Prostate gland (tissue), 2 donors: Measurements from ENCODE around the gene THBS1. TPM values are rescaled to one million over a fixed set of nuclear protein-coding genes. Genes with fewer than 3 reads are reported as not detected.

Experiments
- DNase-seq: peaks from one replicate; pipeline ENCODE4 v3.0.0-alpha.2; 2019; ENCODE audit warnings: low spot score
- H3K27ac ChIP-seq, 2 donors: fragments of 200-600 bp; sonication (generic); 2 replicates each; pipeline ENCODE4 v1.5.1; 2017 to 2019
- H3K27me3 ChIP-seq: fragments of 200-600 bp; sonication (generic); replicated peaks from 2 replicates; pipeline ENCODE4 v1.5.1; 2019; ENCODE audit not compliant: insufficient read depth
- H3K36me3 ChIP-seq, 2 donors: fragments of 200-600 bp; sonication (generic); 1 replicate in 1 of 2; 2 replicates in 1 of 2; pipeline versions ENCODE4 v1.5.1 to v1.8.1; 2017 to 2019
- H3K4me1 ChIP-seq: fragments of 200-600 bp; sonication (generic); replicated peaks from 2 replicates; pipeline ENCODE4 v1.5.1; 2019
- H3K4me3 ChIP-seq, 2 donors: fragments of 200-600 bp; sonication (generic); 2 replicates each; pipeline ENCODE4 v1.5.1; 2017 to 2019
- H3K9me3 ChIP-seq: fragments of 200-600 bp; sonication (generic); 2 replicates; pipeline ENCODE4 v1.5.1; 2017
- POLR2A ChIP-seq: fragments of 450-650 bp; IDR thresholded peaks from one replicate; pipeline ENCODE4 v1.6.1; 2016; ENCODE audit warnings: antibody characterized with exemption, mild to moderate bottlenecking
- POLR2AphosphoS5 ChIP-seq: sonication (generic); formaldehyde crosslinking; IDR thresholded peaks from one replicate; pipeline ENCODE4 v1.6.1; 2017; ENCODE audit warnings: antibody characterized with exemption
- WGBS: methylation state at CpG from one replicate; pipeline ENCODE4 v1.1.5; 2018; 5-methylcytosine and 5-hydroxymethylcytosine counted together
- intact Hi-C: fragments of 100-400 bp; cut with DNase I; formaldehyde crosslinking; loops from one replicate; pipeline ENCODE4 v1.14.2; 2022
- total RNA-seq, 2 donors: library from RNA; depleted of rRNA; stranded (reverse); fragments of >200 nt; gene quantifications; one replicate each; pipeline ENCODE4 v1.1.0, GENCODE V29; 2016
- TF ChIP-seq, protein P1 (sequence below), 4 experiments: fragments of 200-600 bp in 2 of 4; fragments of 450-650 bp in 2 of 4; sonication (generic) in 2 of 4; IDR thresholded peaks; 1 replicate in 3 of 4; 2 replicates in 1 of 4; pipeline ENCODE4 v1.5.1; 2016 to 2019; ENCODE audit warnings: antibody characterized with exemption in 4 of 4, mild to moderate bottlenecking in 2 of 4, moderate library complexity in 2 of 4

The THBS1 gene
- total RNA-seq, 2 donors from 2014 or later, result 50.1 to 95.7 TPM

- Histone ChIP-seq H3K27ac (no peak overlapping the region), H3K4me3 (no peak overlapping the region), H3K9me3 (no peaks in the 10 kb centered on the region), H3K36me3 (no peaks in the 10 kb centered on the region), H3K4me1 (no peaks in the 10 kb centered on the region), H3K27me3 (no peaks in the 10 kb centered on the region)
- WGBS, result 27% methylated on average over 3 of the region's 3 CpGs
- TF ChIP-seq, protein P1, sequence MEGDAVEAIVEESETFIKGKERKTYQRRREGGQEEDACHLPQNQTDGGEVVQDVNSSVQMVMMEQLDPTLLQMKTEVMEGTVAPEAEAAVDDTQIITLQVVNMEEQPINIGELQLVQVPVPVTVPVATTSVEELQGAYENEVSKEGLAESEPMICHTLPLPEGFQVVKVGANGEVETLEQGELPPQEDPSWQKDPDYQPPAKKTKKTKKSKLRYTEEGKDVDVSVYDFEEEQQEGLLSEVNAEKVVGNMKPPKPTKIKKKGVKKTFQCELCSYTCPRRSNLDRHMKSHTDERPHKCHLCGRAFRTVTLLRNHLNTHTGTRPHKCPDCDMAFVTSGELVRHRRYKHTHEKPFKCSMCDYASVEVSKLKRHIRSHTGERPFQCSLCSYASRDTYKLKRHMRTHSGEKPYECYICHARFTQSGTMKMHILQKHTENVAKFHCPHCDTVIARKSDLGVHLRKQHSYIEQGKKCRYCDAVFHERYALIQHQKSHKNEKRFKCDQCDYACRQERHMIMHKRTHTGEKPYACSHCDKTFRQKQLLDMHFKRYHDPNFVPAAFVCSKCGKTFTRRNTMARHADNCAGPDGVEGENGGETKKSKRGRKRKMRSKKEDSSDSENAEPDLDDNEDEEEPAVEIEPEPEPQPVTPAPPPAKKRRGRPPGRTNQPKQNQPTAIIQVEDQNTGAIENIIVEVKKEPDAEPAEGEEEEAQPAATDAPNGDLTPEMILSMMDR (IDR thresholded peaks at IDR 0.05), result no peak
- TF ChIP-seq POLR2A, result no peak
- peak; percentile 50 for TF ChIP-seq POLR2AphosphoS5
- intact Hi-C loops, result no loop called here
- no peak for DNase-seq
Observed at GRCh38 chr15:39598186-39598850, 17.4 kb downstream of the THBS1 start.

- WGBS, result 87% methylated on average over 12 of the region's 12 CpGs
- Histone ChIP-seq H3K27ac (no peak overlapping the region), H3K36me3 (no peaks in the 10 kb centered on the region), H3K4me3 (no peak overlapping the region), H3K4me1 (no peaks in the 10 kb centered on the region), H3K9me3 (no peaks in the 10 kb centered on the region), H3K27me3 (no peaks in the 10 kb centered on the region)
- intact Hi-C loops, result no loop called here
- TF ChIP-seq POLR2AphosphoS5 (no peak), POLR2A (no peak)
- TF ChIP-seq, protein P1 (IDR thresholded peaks at IDR 0.05), result no peak
- no peak for DNase-seq
Observed at GRCh38 chr15:39598958-39599845, 18.3 kb downstream of the THBS1 start.

DNA sequence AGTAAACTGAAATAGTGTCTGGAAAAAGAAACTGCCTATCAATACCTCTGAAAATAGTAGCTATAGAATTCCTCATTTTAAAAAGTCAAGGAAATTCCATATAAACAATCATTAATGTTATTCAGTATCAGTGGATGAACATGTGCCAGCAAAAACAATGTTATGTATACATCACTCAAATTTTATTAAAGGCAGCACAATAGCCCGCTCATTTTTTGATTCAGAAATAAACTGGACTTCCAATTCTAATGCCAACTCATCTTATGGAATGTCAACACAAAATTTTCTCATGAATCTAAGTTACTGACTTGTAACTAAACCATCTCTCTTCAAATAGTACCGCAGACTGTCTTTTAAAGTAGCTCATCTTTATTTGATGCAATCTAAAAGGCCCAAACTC is 19.0 kb downstream of the THBS1 start:
- Histone ChIP-seq H3K27me3 (no peaks in the 10 kb centered on the region), H3K9me3 (no peaks in the 10 kb centered on the region), H3K4me1 (no peaks in the 10 kb centered on the region), H3K4me3 (no peak overlapping the region), H3K27ac (no peak overlapping the region), H3K36me3 (no peaks in the 10 kb centered on the region)
- WGBS, result 85% methylated on average over 2 of the region's 2 CpGs
- intact Hi-C loops, result no loop called here
- DNase-seq, result no peak
- TF ChIP-seq, protein P1 (IDR thresholded peaks at IDR 0.05), result no peak
- TF ChIP-seq POLR2AphosphoS5 (no peak), POLR2A (no peak)

- Histone ChIP-seq H3K4me3 (no peak overlapping the region), H3K9me3 (no peaks in the 10 kb centered on the region), H3K27me3 (no peaks in the 10 kb centered on the region), H3K36me3 (no peaks in the 10 kb centered on the region), H3K27ac (no peak overlapping the region), H3K4me1 (no peaks in the 10 kb centered on the region)
- WGBS, result 89% methylated on average over 5 of the region's 5 CpGs
- TF ChIP-seq, protein P1 (IDR thresholded peaks at IDR 0.05), result no peak
- no peak for TF ChIP-seq POLR2AphosphoS5
- TF ChIP-seq POLR2A, result no peak
- DNase-seq, result no peak
- intact Hi-C loops, result no loop called here
Observed at GRCh38 chr15:39602143-39602542, 21.3 kb downstream of the THBS1 start.
